IMR-90 (cell line): ENCODE data around the gene FKBP4. TPM values are rescaled to one million over a fixed set of nuclear protein-coding genes. Genes with fewer than 3 reads are reported as not detected.

ENCODE experiments used
- ATAC-seq: fragments of 200-7000 bp; cut with Tn5 transposase; 2 replicates; pipeline ENCODE4 v1.9.1; 2020; ENCODE audit warnings: low read depth, mild to moderate bottlenecking, moderate library complexity
- BruUV-seq: library from RNA; stranded (reverse); fragments of 400-500 nt; replicated peaks from 2 replicates; lab custom pipeline; 2021; lab: Mats Ljungman, UMichigan
- CTCF ChIA-PET: fragments of 300-600 bp; formaldehyde crosslinking; extraction: SDS; loops from one replicate; lab custom pipeline; 2021; ENCODE audit warnings: antibody characterized with exemption; lab: Yijun Ruan, JAX
- POLR2A ChIA-PET: fragments of 300-600 bp; sonication (Branson Sonifier 250); formaldehyde crosslinking; loops from one replicate; lab custom pipeline; 2022; ENCODE audit warnings: antibody characterized with exemption; ENCODE audit not compliant: unreplicated experiment; lab: Charles Lee
- DNase-seq: peaks from one replicate; pipeline ENCODE4 v3.0.0; 2013
- H2AFZ ChIP-seq: replicated peaks from 2 replicates; pipeline ENCODE3; 2013; ENCODE audit warnings: low read length, mild to moderate bottlenecking; ENCODE audit not compliant: poor library complexity
- H2AK5ac ChIP-seq: 2 replicates; pipeline ENCODE4 v1.6.1; 2013; ENCODE audit warnings: low read depth, low read length, inconsistent platforms
- H2AK9ac ChIP-seq: replicated peaks from 2 replicates; pipeline ENCODE3; 2013; ENCODE audit warnings: mild to moderate bottlenecking, low read depth, low read length, moderate library complexity; ENCODE audit not compliant: poor library complexity
- H2BK120ac ChIP-seq: 2 replicates; pipeline ENCODE4 v1.6.1; 2013; ENCODE audit warnings: low read depth, low read length, inconsistent platforms
- H2BK15ac ChIP-seq: 3 replicates; pipeline ENCODE4 v1.6.1; 2013; ENCODE audit warnings: low read depth, low read length, inconsistent platforms
- H2BK20ac ChIP-seq: 2 replicates; pipeline ENCODE4 v1.6.1; 2013; ENCODE audit warnings: low read depth, mild to moderate bottlenecking, inconsistent platforms, low read length, moderate library complexity
- H2BK5ac ChIP-seq: 2 replicates; pipeline ENCODE4 v1.6.1; 2013; ENCODE audit warnings: mild to moderate bottlenecking, low read depth, low read length, inconsistent platforms; ENCODE audit not compliant: poor library complexity, severe bottlenecking
- H3K14ac ChIP-seq: replicated peaks from 2 replicates; pipeline ENCODE4 v1.6.1; 2013; ENCODE audit warnings: low read depth, low read length, inconsistent platforms
- H3K18ac ChIP-seq: 2 replicates; pipeline ENCODE4 v1.6.1; 2013; ENCODE audit warnings: low read depth, low read length, control low read depth
- H3K23ac ChIP-seq: 2 replicates; pipeline ENCODE4 v1.6.1; 2013; ENCODE audit warnings: low read depth, low read length, inconsistent platforms
- H3K27ac ChIP-seq: 2 replicates; pipeline ENCODE4 v1.5.1; 2013; ENCODE audit warnings: mild to moderate bottlenecking, control low read depth, low read length; ENCODE audit not compliant: insufficient read depth
- H3K27me3 ChIP-seq: 2 replicates; pipeline ENCODE4 v1.6.1; 2013; ENCODE audit warnings: low read length; ENCODE audit not compliant: control insufficient read depth, insufficient read depth
- H3K36me3 ChIP-seq: 2 replicates; pipeline ENCODE4 v1.6.1; 2013; ENCODE audit warnings: low read length, mixed read lengths; ENCODE audit not compliant: control insufficient read depth, insufficient read depth
- H3K4ac ChIP-seq: 2 replicates; pipeline ENCODE4 v1.6.1; 2013; ENCODE audit warnings: low read depth, low read length, inconsistent platforms
- H3K4me1 ChIP-seq: 2 replicates; pipeline ENCODE4 v1.6.1; 2013; ENCODE audit warnings: low read length, mixed read lengths; ENCODE audit not compliant: control insufficient read depth, insufficient read depth
- H3K4me2 ChIP-seq: 2 replicates; pipeline ENCODE4 v1.6.1; 2013; ENCODE audit warnings: low read depth, mild to moderate bottlenecking, control low read depth, low read length, moderate library complexity
- H3K4me3 ChIP-seq: 2 replicates; pipeline ENCODE4 v1.5.1; 2013; ENCODE audit warnings: low read depth, mild to moderate bottlenecking, control low read depth, low read length, moderate library complexity; ENCODE audit not compliant: insufficient read depth
- H3K56ac ChIP-seq: 2 replicates; pipeline ENCODE4 v1.6.1; 2013; ENCODE audit warnings: low read length, inconsistent platforms; ENCODE audit not compliant: insufficient read depth; ENCODE audit errors: extremely low read depth
- H3K79me1 ChIP-seq, 2 experiments: 2 replicates each; pipeline ENCODE4 v1.6.1; 2013; ENCODE audit warnings: low read length in 2 of 2, inconsistent platforms in 1 of 2, low read depth in 1 of 2
- H3K9ac ChIP-seq: 2 replicates; pipeline ENCODE4 v1.6.1; 2013; ENCODE audit warnings: low read depth, low read length, control low read depth
- H3K9me1 ChIP-seq: 2 replicates; pipeline ENCODE4 v1.6.1; 2013; ENCODE audit warnings: low read length, inconsistent platforms; ENCODE audit not compliant: insufficient read depth
- H3K9me3 ChIP-seq: 2 replicates; pipeline ENCODE4 v1.6.1; 2013; ENCODE audit warnings: low read length; ENCODE audit not compliant: control insufficient read depth, insufficient read depth
- H4K20me1 ChIP-seq: 2 replicates; pipeline ENCODE4 v1.6.1; 2013; ENCODE audit warnings: low read length, inconsistent platforms; ENCODE audit not compliant: insufficient read depth
- H4K5ac ChIP-seq: 2 replicates; pipeline ENCODE4 v1.6.1; 2013; ENCODE audit warnings: mild to moderate bottlenecking, low read depth, low read length, control low read depth
- H4K8ac ChIP-seq, 2 experiments: 2 replicates each; pipeline ENCODE4 v1.6.1; 2013; ENCODE audit warnings: low read depth in 2 of 2, low read length in 2 of 2, control low read depth in 1 of 2, inconsistent platforms in 1 of 2
- H4K91ac ChIP-seq: 2 replicates; pipeline ENCODE4 v1.6.1; 2013; ENCODE audit warnings: low read depth, low read length, inconsistent platforms; ENCODE audit not compliant: insufficient read depth
- FOS ChIP-seq: fragments of 150-350 bp; IDR thresholded peaks from 2 replicates; pipeline ENCODE4 v1.6.1; 2016; ENCODE audit warnings: low read depth, low read length
- MXI1 ChIP-seq: IDR thresholded peaks from 2 replicates; pipeline ENCODE4 v1.6.1; 2012; ENCODE audit warnings: low read depth, mild to moderate bottlenecking, low read length, moderate library complexity, borderline replicate concordance
- RAD21 ChIP-seq: IDR thresholded peaks from 2 replicates; pipeline ENCODE4 v1.6.1; 2012; ENCODE audit warnings: low read length, improper control_type of control experiment
- RCOR1 ChIP-seq: IDR thresholded peaks from 2 replicates; pipeline ENCODE4 v1.6.1; 2012; ENCODE audit warnings: mild to moderate bottlenecking, low read length, improper control_type of control experiment; ENCODE audit not compliant: insufficient replicate concordance
- RFX5 ChIP-seq: IDR thresholded peaks from 2 replicates; pipeline ENCODE4 v1.8.0; 2012; ENCODE audit warnings: low read depth, mild to moderate bottlenecking, low read length, moderate library complexity
- WGBS, 2 experiments: methylation state at CpG; one replicate each; pipeline versions ENCODE4 v1.1.5 to v1.1.7; 2013; ENCODE audit warnings: missing lambda C conversion rate in 2 of 2; ENCODE audit not compliant: insufficient read length in 1 of 2; ENCODE audit errors: extremely low coverage in 2 of 2; 5-methylcytosine and 5-hydroxymethylcytosine counted together
- dilution Hi-C: fragments of 300-500 bp; cut with HindIII; formaldehyde crosslinking; loops from one replicate; pipeline ENCODE4 v1.14.3; 2018; ENCODE audit warnings: low sequenced_read_pairs; ENCODE audit not compliant: unreplicated experiment
- in situ Hi-C: fragments of 300-500 bp; cut with MboI; formaldehyde crosslinking; loops from 3 replicates; pipeline ENCODE4 v1.14.3; 2019; ENCODE audit warnings: low sequenced_read_pairs, inconsistent platforms, mixed read lengths
- intact Hi-C: fragments of 100-400 bp; cut with micrococcal nuclease; formaldehyde crosslinking; loops from 2 replicates; pipeline ENCODE4 v1.10.0; 2022
- polyA plus RNA-seq, 3 experiments: library from polyadenylated mRNA; depleted of rRNA; stranded (reverse); fragments of >200 nt; gene quantifications; 2 replicates each; pipeline ENCODE4 v1.2.3, GENCODE V29; 2012; ENCODE audit warnings: low replicate concordance in 1 of 3
- total RNA-seq: library from RNA; depleted of rRNA; stranded (reverse); fragments of >200 nt; gene quantifications from 2 replicates; pipeline ENCODE4 v1.2.3, GENCODE V29; 2012

The FKBP4 gene
- total and polyA plus RNA-seq, 2 of the 4 experiments (the other 2 are of a cell fraction) = 35.7 to 36.0 TPM

- H3K4me2 ChIP-seq = no peak overlapping the region
- no peak overlapping the region for H3K4ac ChIP-seq
- TF ChIP-seq FOS = no peak
- no peak for TF ChIP-seq RCOR1
- TF ChIP-seq RAD21 = no peak
- no peak for TF ChIP-seq RFX5
- no peak for TF ChIP-seq MXI1
- no peak overlapping the region for H3K56ac ChIP-seq
- in situ Hi-C loops = no loop called here
- H2AK5ac ChIP-seq = no peak overlapping the region
- H3K14ac ChIP-seq = no peak overlapping the region
- ATAC-seq (no peak), DNase-seq (no peak)
- ChIA-PET POLR2A (no interaction called here), CTCF (no interaction called here)
- H3K27me3 ChIP-seq = peaks cover 6% of the 10 kb centered on the region
- H3K4me3 ChIP-seq = no peak overlapping the region
- no peak overlapping the region for H2BK5ac ChIP-seq
- intact Hi-C loops = no loop called here
- peaks cover 3% of the 10 kb centered on the region; the same call in 1 of the 2 replicates for H4K20me1 ChIP-seq
- H3K36me3 ChIP-seq = no peaks in the 10 kb centered on the region
- WGBS, 2 experiments = no CpG with 5 or more reads among the region's 6 CpGs
- no peak overlapping the region for H3K18ac ChIP-seq
- no peak overlapping the region for H2BK15ac ChIP-seq
- H4K91ac ChIP-seq = no peak overlapping the region
- no peak overlapping the region for H2AFZ ChIP-seq
- 0 out of 2 replicates have a peak, but pooled peaks cover under 1% of the 10 kb centered on the region for H3K4me1 ChIP-seq
- H2BK120ac ChIP-seq = no peak overlapping the region
- no peaks in the 10 kb centered on the region for H3K9me3 ChIP-seq
- no peaks in the 10 kb centered on the region for H3K9me1 ChIP-seq
- no peak overlapping the region for H2AK9ac ChIP-seq
- H2BK20ac ChIP-seq = no peak overlapping the region
- dilution Hi-C loops = no loop called here
- no peak overlapping the region for H4K8ac ChIP-seq
- no peak overlapping the region for H3K27ac ChIP-seq
- BruUV-seq = no TSS peak
- H3K79me1 ChIP-seq = peaks cover 2 to 4% of the 10 kb centered on the region in 2 experiments; a peak in 3 of 4 replicates
- no peak overlapping the region for H3K9ac ChIP-seq
- H3K23ac ChIP-seq = no peak overlapping the region
- H4K5ac ChIP-seq = no peak overlapping the region
Measured at GRCh38 chr12:2791089-2791488, 3.7 kb upstream of the FKBP4 start.
